Fibroblast of the aortic adventitia (primary cell): ENCODE data around the gene ARVCF. TPM values are rescaled to one million over a fixed set of nuclear protein-coding genes. Genes with fewer than 3 reads are reported as not detected.
A peak's percentile ranks its signal among the peaks of the same experiment; 100 is the strongest.

Source experiments
- DNase-seq: peaks from one replicate; pipeline ENCODE4 v3.0.0-alpha.2; 2010; ENCODE audit warnings: low read depth
- H3K4me3 ChIP-seq: 2 replicates; pipeline ENCODE4 v1.5.1; 2011; ENCODE audit warnings: low read depth, mild to moderate bottlenecking, control low read depth, low read length, moderate library complexity
- CTCF ChIP-seq: IDR thresholded peaks from 2 replicates; pipeline ENCODE4 v1.5.1; 2011; ENCODE audit warnings: mild to moderate bottlenecking, low read length, control low read depth, inconsistent platforms; ENCODE audit not compliant: insufficient read depth
- total RNA-seq: library from RNA; depleted of rRNA; stranded (reverse); fragments of >200 nt; gene quantifications from 2 replicates; pipeline ENCODE4 v1.2.3, GENCODE V29; 2012; ENCODE audit warnings: low replicate concordance

ARVCF gene
- total RNA-seq, 1 donor: 12.9 TPM

- DNase-seq: peak; percentile 55
- peak; percentile 87 for TF ChIP-seq CTCF
- no peak overlapping the region for H3K4me3 ChIP-seq
These were observed 3.2 kb downstream of the ARVCF start for GRCh38 chr22:20013382-20013871.

GRCh38 chr22:20012741-20013331 lies 3.8 kb downstream of the ARVCF start:
- no peak overlapping the region for H3K4me3 ChIP-seq
- no peak for DNase-seq
- TF ChIP-seq CTCF: no peak

- H3K4me3 ChIP-seq: no peak overlapping the region
- DNase-seq: no peak
- no peak for TF ChIP-seq CTCF
These were observed 4.5 kb downstream of the ARVCF start for GRCh38 chr22:20011993-20012740.

GRCh38 chr22:20011123-20011992 lies 5.3 kb downstream of the ARVCF start:
- no peak for TF ChIP-seq CTCF
- no peak overlapping the region for H3K4me3 ChIP-seq
- DNase-seq: no peak

GRCh38 chr22:20010307-20011122 lies 6.1 kb downstream of the ARVCF start:
- no peak for TF ChIP-seq CTCF
- DNase-seq: no peak
- H3K4me3 ChIP-seq: no peak overlapping the region
